Panc1 (cell line): Measurements from ENCODE around the gene CXorf38. TPM values are rescaled to one million over a fixed set of nuclear protein-coding genes. Genes with fewer than 3 reads are reported as not detected.
A peak's percentile ranks its signal among the peaks of the same experiment; 100 is the strongest.
"Not testable (repeated sequence)": the region's sequence is repeated elsewhere in the genome, so short reads cannot be mapped to it uniquely, and the experiment has no call there.

Source experiments
- ATAC-seq: fragments of 200-7000 bp; cut with Tn5 transposase; 2 replicates; pipeline ENCODE4 v1.9.1; 2020; ENCODE audit warnings: mild to moderate bottlenecking, moderate library complexity
- BruUV-seq: library from RNA; stranded (reverse); fragments of 400-500 nt; replicated peaks from 2 replicates; lab custom pipeline; 2021; lab: Mats Ljungman, UMichigan
- CTCF ChIA-PET: fragments of 300-600 bp; sonication (Branson Sonifier 250); formaldehyde crosslinking; loops from one replicate; lab custom pipeline; 2022; ENCODE audit warnings: antibody characterized with exemption; lab: Charles Lee
- POLR2A ChIA-PET: fragments of 300-600 bp; sonication (Branson Sonifier 250); formaldehyde crosslinking; loops from one replicate; lab custom pipeline; 2022; ENCODE audit warnings: antibody characterized with exemption; lab: Charles Lee
- DNase-seq: peaks from one replicate; pipeline ENCODE4 v3.0.0-alpha.2; 2010; ENCODE audit warnings: low read depth, low spot score
- H3K27ac ChIP-seq: 2 replicates; pipeline ENCODE4 v1.5.1; 2011; ENCODE audit warnings: mild to moderate bottlenecking, low read length, inconsistent platforms
- H3K27me3 ChIP-seq: fragments of 200-500 bp; sonication (Bioruptor generic); 2 replicates; pipeline ENCODE4 v1.6.0; 2014; ENCODE audit warnings: low read length, inconsistent platforms; ENCODE audit not compliant: control insufficient read depth, insufficient read depth
- H3K36me3 ChIP-seq: fragments of 200-500 bp; sonication (Bioruptor generic); 2 replicates; pipeline ENCODE4 v1.5.1; 2014; ENCODE audit warnings: inconsistent platforms, mild to moderate bottlenecking, low read length, moderate library complexity; ENCODE audit not compliant: control insufficient read depth, insufficient read depth
- H3K4me1 ChIP-seq: 2 replicates; pipeline ENCODE4 v1.5.1; 2011; ENCODE audit warnings: inconsistent platforms, mild to moderate bottlenecking, low read length, moderate library complexity; ENCODE audit not compliant: control insufficient read depth, insufficient read depth
- H3K4me3 ChIP-seq, 2 experiments: 2 replicates each; pipeline ENCODE4 v1.5.1; 2011 to 2012; ENCODE audit warnings: low read depth in 2 of 2, low read length in 2 of 2, mild to moderate bottlenecking in 2 of 2, inconsistent platforms in 1 of 2, moderate library complexity in 1 of 2
- H3K9me3 ChIP-seq: fragments of 200-500 bp; sonication (Bioruptor generic); 2 replicates; pipeline ENCODE4 v1.5.1; 2014; ENCODE audit warnings: low read depth, mild to moderate bottlenecking, inconsistent platforms, low read length, moderate library complexity; ENCODE audit not compliant: control insufficient read depth, insufficient read depth
- CTCF ChIP-seq: fragments of 450-650 bp; IDR thresholded peaks from 2 replicates; pipeline ENCODE4 v1.5.1; 2017; ENCODE audit warnings: mild to moderate bottlenecking
- POLR2AphosphoS5 ChIP-seq: IDR thresholded peaks from 2 replicates; pipeline ENCODE4 v1.6.1; 2012; ENCODE audit warnings: mild to moderate bottlenecking, low read depth, low read length, moderate library complexity
- REST ChIP-seq, 2 experiments: IDR thresholded peaks; 2 replicates each; pipeline ENCODE4 v1.6.1; 2011 to 2012; ENCODE audit warnings: low read depth in 2 of 2, control low read depth in 1 of 2, low read length in 1 of 2, mild to moderate bottlenecking in 1 of 2, moderate library complexity in 1 of 2; ENCODE audit not compliant: insufficient read depth in 1 of 2
- SIN3A ChIP-seq: IDR thresholded peaks from 2 replicates; pipeline ENCODE4 v1.6.1; 2012; ENCODE audit warnings: low read depth, mild to moderate bottlenecking, low read length, moderate library complexity, borderline replicate concordance; ENCODE audit not compliant: insufficient read depth
- TCF7L2 ChIP-seq: IDR thresholded peaks from 2 replicates; pipeline ENCODE4 v1.6.1; 2011; ENCODE audit warnings: mild to moderate bottlenecking, low read depth, low read length, inconsistent platforms
- in situ Hi-C: cut with HindIII; loops from 2 replicates; pipeline ENCODE4 v1.10.0; 2016; ENCODE audit warnings: low sequenced_read_pairs, low pct_unique_long_range_greater_than_20kb
- intact Hi-C: fragments of 100-400 bp; cut with micrococcal nuclease; formaldehyde crosslinking; loops from one replicate; pipeline ENCODE4 v1.10.0; 2022; ENCODE audit not compliant: unreplicated experiment
- total RNA-seq: library from RNA; stranded (reverse); gene quantifications from one replicate; pipeline ENCODE4 v1.2.1, GENCODE V29; 2021; ENCODE audit not compliant: unreplicated experiment

CXorf38 gene
- total RNA-seq, 1 experiment from 2014 or later: 7.8 TPM

GRCh38 chrX:40582811-40583210 lies 64.5 kb downstream of the CXorf38 start:
- CTCF ChIA-PET: no interaction called here
- POLR2A ChIA-PET: no interaction called here
- no peaks in the 10 kb centered on the region for H3K4me1 ChIP-seq
- TF ChIP-seq POLR2AphosphoS5 (no peak), REST (IDR thresholded peaks at IDR 0.05; ENCODE audit: insufficient read depth in 1 of 2, low read depth in 2 of 2, low read length in 1 of 2) (no peak), TCF7L2 (no peak)
- intact Hi-C loops: no loop called here
- no peaks in the 10 kb centered on the region for H3K27me3 ChIP-seq
- no peaks in the 10 kb centered on the region for H3K9me3 ChIP-seq
- H3K27ac ChIP-seq: no peak overlapping the region
- H3K36me3 ChIP-seq: no peaks in the 10 kb centered on the region
- in situ Hi-C loops: no loop called here
- BruUV-seq: TSS peak; percentile 75
- no peak for ATAC-seq
- DNase-seq: no peak
- no peak overlapping the region for H3K4me3 ChIP-seq

- DNase-seq, H3K4me1 ChIP-seq, BruUV-seq, in situ Hi-C loops, H3K27ac ChIP-seq, H3K27me3 ChIP-seq, intact Hi-C loops, H3K4me3 ChIP-seq, CTCF ChIA-PET, H3K36me3 ChIP-seq, H3K9me3 ChIP-seq, ATAC-seq, POLR2A ChIA-PET: not testable (repeated sequence)
Measured at GRCh38 chrX:40582178-40582577, 65.2 kb downstream of the CXorf38 start.

GRCh38 chrX:40581336-40581920 lies 65.9 kb downstream of the CXorf38 start:
- ChIA-PET POLR2A (no interaction called here), CTCF (interaction anchor here (0.6 kb wide), 1 partner anchor 1521 kb away, joined by 3 read pairs; no protein-coding TSS in a partner anchor)
- intact Hi-C loops (no loop called here), in situ Hi-C loops (no loop called here)
- no peaks in the 10 kb centered on the region for H3K27me3 ChIP-seq
- H3K4me3 ChIP-seq: peak overlapping the region; percentile 60 to 67
- H3K4me1 ChIP-seq: no peaks in the 10 kb centered on the region
- ATAC-seq: no peak
- BruUV-seq: no TSS peak
- no peak for DNase-seq
- no peaks in the 10 kb centered on the region for H3K36me3 ChIP-seq
- H3K9me3 ChIP-seq: no peaks in the 10 kb centered on the region
- peak overlapping the region; percentile 51; the same call in 1 of the 2 replicates for H3K27ac ChIP-seq
- TF ChIP-seq SIN3A (no peak), REST (IDR thresholded peaks at IDR 0.05; ENCODE audit: insufficient read depth in 1 of 2, low read depth in 2 of 2, low read length in 1 of 2) (no peak), POLR2AphosphoS5 (no peak), TCF7L2 (no peak), CTCF (no peak)
